ENCODE results near the gene XRCC2. TPM values are rescaled to one million over a fixed set of nuclear protein-coding genes. Genes with fewer than 3 reads are reported as not detected.
"Not testable (repeated sequence)": the region's sequence is repeated elsewhere in the genome, so short reads cannot be mapped to it uniquely, and the experiment has no call there.

XRCC2 gene
- total RNA-seq: 10 to 100 TPM; 20.2 to 20.8 TPM

DNA sequence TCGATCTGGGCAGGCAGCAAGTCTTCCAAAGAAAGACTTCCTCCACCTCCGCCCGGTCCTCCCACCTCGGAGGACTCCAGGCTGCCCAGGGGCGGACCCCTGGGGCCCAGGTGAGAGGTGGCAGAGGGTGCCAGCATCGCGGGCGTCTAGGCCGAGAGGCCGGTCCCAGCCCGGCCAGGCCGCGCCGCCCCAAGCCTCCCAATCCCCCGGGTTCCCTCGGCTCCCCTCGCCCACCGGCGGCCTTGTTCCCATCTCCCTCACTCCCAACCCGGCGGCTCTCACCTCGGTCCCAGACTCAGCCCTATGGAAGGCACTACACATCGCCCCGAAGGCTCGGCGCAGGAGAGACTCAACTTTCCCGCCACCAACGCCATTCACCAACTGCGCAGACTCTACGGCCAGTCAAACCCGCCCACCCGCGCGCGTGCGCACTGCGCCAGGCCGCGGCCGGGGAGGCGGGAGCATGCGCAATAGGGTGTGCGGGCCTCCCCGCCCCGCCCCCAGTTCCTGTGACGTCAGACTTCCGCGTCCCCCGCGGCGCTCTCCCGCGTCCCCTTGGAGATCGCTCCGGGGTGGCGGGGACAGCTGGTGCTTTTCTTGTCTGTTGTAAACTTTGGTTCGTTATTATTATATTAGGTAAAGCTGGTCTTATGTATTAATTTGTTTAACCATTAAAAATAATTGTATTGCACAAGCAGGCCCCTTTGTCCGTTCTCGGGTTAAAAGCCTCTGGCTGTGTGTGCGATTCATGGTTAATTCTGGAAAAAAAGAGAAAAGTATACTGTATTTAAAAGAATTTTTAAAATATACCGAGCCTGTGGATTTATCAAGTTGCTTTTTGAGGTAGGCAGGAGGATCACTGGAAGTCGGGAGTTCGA lies at the start of gene XRCC2:
Gene XRCC2, minus strand, starts transcription at position 383 of the 878 bp plus-strand sequence. Its CDS starts 62 bp downstream, at position 321.
- POLR2A ChIA-PET: interaction anchor here (0.7 kb wide), 1 partner anchor 68 kb away, joined by 3 read pairs; no protein-coding TSS in a partner anchor
- CTCF ChIA-PET: interaction anchor here (0.6 kb wide), 1 partner anchor 171 kb away, joined by 4 read pairs; no protein-coding TSS in a partner anchor

DNA sequence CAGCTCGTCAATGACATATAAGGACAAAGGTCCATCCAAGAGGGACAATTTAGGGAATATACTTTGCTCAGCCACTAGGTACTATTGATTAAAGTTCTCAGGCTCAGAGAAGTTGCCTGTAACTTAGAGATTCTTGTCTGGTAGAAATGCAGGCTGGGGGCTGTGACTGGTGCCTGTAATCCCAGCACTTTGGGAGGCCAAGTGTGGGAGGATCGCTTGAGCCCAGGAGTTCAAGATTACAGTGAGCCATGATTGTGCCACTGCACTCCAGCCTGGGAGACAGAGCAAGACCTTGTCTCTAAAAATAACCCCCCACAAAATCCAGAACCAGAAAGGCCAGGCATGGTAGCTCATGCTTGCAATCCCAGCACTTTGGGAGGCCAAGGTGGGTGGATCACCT lies 47.4 kb upstream of the XRCC2 start:
- POLR2A ChIA-PET: no interaction called here
- CTCF ChIA-PET: interaction anchor here (0.7 kb wide), 1 partner anchor 701 kb away, joined by 3 read pairs; no protein-coding TSS in a partner anchor

DNA sequence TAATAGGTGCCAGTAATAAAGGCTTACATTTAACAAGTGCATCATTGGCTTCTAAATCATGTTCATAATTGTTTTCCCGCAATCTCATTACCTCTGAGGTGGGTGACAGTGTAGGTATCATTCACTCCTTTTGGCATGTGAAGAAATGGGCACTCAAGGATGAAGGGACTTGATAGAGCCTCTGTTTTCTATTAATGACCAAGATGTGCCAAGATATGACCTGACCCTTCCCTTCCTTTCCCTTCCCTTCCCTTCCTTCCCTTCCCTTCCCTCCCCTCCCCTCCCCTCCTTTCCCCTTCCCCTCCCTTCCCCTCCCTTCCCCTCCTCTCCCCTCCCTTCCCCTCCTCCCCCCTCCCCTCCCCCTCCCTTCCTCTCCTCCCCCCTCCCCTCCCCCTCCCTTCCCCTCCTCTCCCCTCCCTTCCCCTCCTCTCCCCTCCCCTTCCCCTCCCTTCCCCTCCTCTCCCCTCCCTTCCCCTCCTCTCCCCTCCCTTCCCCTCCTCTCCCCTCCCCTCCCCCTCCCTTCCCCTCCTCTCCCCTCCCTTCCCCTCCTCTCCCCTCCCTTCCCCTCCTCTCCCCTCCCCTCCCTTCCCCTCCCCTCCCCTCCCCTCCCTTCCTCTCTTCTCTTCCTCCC lies 36.6 kb upstream of the XRCC2 start:
- CTCF ChIA-PET, POLR2A ChIA-PET: not testable (repeated sequence)

DNA sequence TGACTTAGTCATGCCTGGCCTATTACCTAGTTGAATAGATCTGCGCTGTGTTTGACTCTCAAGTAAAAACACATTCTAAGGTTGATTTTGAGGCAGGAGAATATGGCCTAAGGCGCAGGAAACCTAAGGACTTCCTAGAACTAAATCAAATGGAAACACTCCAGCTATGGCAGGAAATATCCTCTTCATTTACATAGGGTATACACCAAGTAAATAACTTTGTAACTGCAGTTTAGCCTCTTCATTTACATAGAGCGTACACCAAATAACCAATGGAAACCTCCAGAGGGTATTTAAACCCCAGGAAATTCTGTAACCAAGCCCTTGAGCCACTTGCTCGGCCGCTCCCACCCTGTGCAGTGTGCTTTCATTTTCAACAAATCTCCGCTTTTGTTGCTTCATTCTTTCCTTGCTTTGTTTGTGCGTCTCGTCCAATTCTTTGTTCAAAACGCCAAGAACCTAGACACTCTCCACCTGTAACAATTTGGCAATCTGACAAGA lies 35.6 kb upstream of the XRCC2 start:
- POLR2A ChIA-PET: no interaction called here
- CTCF ChIA-PET: no interaction called here

DNA sequence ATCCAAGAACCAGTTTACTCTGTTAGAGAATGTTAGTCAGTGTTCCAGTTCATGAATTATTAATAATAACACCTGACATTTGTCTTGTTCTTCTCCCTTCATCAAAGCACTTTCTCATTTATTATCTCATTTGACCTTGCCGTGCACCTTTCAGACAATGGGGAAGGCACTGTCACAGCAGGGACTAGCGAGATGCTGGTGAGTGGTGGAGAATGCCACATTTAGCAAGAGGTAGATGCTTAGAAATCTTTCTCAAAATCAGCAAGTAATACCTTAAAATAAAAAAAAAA lies 34.2 kb upstream of the XRCC2 start:
- POLR2A ChIA-PET: no interaction called here
- CTCF ChIA-PET: no interaction called here

DNA sequence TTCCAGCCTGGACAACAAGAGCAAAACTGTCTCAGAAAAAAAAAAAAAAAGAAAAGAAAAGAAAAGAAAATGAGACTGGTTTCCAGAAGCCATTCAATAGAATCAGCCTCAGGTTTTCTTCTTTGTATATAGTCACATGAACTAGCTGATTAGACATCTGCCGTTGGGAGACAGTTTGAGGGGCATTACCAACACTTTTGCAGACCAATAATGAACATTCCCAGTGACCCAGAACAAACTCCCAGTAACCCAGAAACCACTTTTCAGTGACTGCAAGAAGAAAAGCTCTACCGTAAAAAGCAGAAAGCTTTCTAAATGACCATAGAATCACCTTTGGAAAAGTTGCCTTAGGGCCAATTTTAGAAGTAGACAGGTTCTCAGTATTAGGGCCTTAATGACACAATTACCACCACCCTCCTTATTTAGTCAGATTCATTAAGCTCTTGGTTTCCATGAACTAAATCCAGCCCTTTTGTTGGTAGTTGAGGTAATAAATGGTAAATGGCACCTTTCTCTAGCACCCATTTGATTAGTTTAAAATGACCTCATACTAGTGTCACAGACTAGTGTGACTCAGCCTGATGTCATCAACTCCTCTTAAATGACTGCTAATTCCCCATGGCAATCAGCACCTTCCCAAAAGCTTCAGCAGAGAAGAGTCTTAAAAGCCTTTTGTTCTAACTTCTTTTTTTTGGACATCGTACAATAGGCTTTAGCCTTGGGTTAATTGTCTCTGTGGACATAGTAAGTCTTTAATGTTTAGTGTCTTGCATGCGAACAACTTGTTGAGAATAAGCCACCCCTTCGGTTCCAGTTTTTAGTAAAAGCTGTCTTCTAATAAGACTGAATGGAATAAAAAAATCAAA lies 33.6 kb upstream of the XRCC2 start:
- POLR2A ChIA-PET: no interaction called here
- CTCF ChIA-PET: interaction anchor here (0.7 kb wide), 1 partner anchor 591 kb away, joined by 3 read pairs; no protein-coding TSS in a partner anchor

DNA sequence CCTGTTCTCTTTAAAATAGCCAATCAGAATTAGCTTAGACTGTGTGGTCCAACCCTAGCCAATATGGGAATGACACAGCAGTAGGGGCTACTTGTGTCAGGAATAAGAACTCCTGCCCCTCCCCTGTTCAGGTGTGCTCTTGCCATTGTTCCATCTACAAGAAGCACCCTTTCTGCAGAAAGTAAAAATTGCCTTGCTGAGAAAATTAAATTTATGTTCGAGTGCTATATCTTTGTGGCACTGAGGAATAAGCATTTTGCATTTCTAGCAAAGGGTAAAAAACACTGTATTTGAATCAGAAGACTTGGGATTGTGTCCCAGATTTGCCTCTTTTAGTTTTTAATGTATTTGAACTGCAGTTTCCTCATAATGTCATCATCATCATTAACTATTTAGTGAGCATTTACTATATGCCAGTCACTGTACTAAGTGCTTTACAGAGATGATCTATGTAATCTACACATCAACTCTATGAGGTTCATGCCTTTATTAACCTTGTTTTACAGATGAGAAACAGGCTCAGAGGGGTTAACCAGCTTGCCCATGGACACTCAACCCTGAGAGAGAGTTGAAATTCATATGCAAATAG lies 28.9 kb upstream of the XRCC2 start:
- CTCF ChIA-PET: no interaction called here
- POLR2A ChIA-PET: no interaction called here

DNA sequence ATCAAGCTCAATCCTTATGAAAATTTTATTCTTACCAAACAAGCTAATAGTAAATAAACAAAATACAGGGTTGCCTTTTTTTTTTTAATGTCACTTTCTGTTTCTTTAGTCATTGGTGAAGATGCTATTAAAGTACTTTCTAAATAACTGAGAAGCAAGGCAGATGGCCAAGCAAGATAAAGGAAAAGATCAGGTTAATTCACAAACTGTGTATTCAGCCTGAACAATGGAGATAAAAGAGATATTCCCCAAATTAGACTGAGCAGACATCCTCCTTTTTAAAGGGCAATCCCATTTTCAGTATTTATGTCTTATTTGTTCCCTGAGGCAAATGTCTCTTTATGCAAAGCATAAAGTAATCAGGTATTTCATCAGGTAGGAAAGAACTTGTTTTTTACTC lies 23.1 kb upstream of the XRCC2 start:
- CTCF ChIA-PET: no interaction called here

DNA sequence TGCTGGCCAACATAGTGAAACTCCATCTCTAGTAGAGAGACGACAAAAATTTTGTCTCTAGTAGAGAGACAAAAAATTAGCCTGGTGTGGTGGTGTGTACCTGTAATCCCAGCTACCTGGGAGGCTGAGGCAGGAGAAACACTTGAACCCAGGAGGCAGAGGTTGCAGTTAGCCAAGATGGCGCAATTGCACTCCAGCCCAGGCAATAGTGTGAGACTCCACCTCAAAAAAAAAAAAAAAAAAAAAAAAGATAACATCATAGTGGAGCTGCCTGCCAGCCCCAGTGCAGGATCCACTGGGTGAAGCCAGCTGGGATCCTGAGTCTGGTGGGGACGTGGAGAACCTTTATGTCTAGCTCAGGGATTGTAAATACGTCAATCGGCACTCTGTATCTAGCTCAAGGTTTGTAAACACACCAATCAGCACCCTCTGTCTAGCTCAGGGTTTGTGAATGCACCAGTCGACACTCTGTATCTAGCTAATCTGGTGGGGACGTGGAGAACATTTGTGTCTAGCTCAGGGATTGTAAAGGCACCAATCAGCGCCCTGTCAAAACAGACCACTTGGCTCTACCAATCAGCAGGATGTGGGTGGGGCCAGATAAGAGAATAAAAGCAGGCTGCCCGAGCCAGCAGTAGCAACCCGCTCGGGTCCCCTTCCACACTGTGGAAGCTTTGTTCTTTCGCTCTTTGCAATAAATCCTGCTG lies 21.5 kb upstream of the XRCC2 start:
- POLR2A ChIA-PET: not testable (repeated sequence)
- CTCF ChIA-PET: interaction anchor here (0.6 kb wide), 1 partner anchor 175 kb away, joined by 4 read pairs; no protein-coding TSS in a partner anchor

More for the DNA sequence above, 23.1 kb upstream of the XRCC2 start:
- POLR2A ChIA-PET: no interaction called here

DNA sequence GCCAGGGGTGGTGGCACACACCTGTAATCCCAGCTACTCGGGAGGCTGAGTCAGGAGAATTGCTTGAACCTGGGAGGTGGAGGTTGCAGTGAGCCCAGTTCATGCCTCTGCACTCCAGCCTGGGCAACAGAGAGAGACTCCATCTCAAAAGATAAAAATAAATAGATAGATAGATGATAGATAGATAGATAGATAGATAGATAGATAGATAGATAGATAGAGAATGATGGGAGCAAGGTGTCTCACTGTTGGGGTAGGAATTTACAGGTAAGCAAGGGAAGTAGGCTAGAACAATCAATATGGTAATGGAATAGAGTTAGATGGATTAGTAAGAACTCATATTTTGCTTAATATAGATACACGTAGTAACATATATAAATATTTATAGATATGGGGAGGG lies 16.3 kb upstream of the XRCC2 start:
- CTCF ChIA-PET, POLR2A ChIA-PET: not testable (repeated sequence)

DNA sequence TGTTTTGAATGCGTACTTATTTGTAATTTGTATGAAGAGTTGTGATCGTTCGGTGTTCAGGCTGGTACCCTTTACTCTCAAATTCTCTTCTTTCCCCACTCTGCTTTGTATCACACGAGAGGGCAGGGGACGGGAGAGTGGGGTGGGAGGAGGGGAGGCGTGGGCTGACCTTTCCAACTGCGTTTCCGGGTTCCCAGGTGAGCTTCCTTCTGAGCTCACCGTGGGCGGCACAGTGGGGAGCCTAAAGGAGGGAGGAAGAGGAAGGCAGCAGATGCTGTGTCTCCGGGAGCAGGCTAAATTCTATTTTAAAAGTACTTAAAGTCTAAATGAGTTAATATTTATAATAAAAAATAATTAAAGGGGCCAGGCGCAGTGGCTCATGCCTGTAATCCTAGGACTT lies 7.4 kb upstream of the XRCC2 start:
- POLR2A ChIA-PET: no interaction called here
- CTCF ChIA-PET: no interaction called here

DNA sequence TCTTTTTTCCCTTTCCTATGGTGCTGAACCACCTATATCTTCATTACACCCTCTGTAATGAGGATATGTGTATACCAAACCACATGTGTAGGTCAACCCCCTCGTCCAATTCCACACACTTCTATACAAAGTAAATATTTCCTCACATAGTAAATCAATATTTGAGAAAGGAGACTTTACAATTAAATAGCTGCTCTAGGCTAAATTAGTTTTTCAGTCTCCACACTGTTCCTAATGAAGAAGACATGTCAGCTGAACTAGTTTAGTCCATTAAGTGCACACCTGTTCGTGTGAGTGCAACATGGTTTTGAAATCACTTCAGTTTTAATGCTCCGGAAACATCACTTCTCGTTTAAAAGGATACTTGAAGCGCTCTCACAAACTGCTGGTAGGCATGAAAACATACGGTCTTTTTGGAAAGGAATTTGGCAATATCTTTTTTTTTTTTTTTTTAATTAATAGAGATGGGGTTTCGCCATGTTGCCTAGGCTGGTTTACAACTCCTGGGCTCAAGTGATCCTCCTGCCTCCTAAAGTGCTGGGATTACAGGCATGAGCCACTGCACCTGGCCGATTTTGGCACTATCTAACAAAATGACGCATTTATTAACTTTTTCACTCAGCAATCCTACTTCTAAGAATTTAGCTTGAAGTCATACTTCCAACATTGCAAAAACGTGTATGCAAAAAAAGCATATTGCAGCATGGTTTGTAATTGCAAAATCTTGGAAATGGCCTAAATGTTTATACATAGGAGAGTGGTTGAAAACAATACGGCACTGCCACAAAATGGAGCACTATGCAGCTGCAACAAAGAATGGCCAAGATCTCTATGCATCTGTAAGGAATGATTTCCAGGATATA lies 2.1 kb upstream of the XRCC2 start:
- ChIA-PET CTCF (no interaction called here), POLR2A (no interaction called here)

DNA sequence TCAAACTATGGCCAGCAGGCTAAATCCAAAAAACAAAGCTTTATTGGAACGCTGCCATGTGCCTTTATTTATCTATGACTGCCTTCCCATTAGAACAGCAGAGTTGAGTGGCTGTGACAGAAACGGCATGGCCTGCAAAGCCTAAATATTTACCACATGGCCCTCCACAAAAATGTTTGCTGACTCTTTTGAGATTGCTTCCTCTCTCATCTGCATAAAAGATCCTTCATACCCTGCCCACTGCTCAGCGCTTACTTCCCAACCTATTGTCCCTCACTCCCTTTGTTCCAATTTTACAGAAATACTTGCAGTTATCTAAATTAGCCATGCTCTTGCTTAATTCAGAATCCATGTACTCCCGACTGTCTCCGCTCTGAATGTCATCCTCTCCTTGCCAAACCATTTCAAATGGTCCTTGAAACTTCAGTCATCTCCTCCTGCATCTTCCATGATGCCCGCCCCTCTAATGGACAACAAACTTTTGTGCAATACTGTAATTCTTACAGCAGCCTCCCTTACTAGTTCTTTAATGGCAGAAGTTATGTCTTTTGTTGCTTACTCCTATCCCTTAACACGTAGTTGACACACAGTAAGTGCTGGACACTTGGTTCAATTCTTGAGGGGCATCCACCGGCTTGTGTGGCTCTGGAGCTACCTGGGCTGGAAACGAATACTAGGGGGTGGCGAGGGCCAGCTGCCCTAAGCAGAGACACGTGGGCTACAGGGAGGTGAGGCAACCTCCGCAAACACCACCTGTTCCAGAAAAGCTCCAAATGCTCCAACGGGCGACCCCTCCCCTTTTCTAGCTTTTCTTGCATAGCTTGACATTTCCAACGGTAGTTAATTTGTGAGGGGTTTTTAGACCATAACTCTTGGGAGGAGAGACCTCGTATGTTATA lies 832 bp downstream of the XRCC2 start:
- ChIA-PET POLR2A (interaction anchor here (0.7 kb wide), 1 partner anchor 29 kb away, joined by 3 read pairs; no protein-coding TSS in a partner anchor), CTCF (interaction anchor here (0.6 kb wide), 2 partner anchors 51 to 170 kb away, joined by 4 to 5 read pairs; no protein-coding TSS in a partner anchor)

DNA sequence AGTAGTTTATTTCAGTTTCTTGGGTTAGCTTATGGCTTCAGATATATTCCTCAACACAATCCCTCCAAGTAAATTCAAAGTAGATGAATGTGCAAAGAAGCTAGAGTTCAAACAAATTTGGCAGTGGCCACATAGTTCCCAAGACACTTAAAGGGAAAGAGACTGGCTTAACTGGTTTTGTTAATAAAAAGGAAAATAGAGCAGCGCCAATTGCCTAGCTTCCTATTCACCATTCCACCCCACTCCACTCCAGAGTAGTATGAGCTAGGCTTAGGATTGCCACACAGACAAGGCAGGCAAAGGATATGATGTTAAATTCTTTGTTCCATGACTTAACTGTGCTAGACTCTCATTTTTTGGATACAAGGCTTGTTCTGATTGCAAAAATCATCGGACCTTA lies 2.0 kb downstream of the XRCC2 start:
- ChIA-PET POLR2A (interaction anchor here (0.7 kb wide), 1 partner anchor 28 kb away, joined by 3 read pairs; no protein-coding TSS in a partner anchor), CTCF (no interaction called here)

DNA sequence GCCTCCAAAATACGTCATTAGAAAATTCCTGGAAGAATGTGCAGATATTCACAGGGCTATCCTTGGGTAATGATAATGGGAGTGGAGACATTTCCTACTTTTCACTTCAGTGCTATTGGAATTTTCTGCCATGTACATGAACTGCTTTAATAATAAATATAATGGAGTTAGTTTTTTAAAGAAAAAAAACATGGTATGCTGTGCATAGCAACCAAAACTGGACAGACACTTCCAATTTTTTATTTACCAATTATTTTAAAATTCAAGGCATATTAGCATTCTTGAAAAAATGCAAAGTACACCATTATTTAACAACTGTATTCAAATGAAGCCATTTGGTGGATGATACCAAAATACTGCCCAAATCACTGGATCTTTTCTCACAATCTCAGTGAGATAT lies 3.3 kb downstream of the XRCC2 start:
- POLR2A ChIA-PET: no interaction called here

DNA sequence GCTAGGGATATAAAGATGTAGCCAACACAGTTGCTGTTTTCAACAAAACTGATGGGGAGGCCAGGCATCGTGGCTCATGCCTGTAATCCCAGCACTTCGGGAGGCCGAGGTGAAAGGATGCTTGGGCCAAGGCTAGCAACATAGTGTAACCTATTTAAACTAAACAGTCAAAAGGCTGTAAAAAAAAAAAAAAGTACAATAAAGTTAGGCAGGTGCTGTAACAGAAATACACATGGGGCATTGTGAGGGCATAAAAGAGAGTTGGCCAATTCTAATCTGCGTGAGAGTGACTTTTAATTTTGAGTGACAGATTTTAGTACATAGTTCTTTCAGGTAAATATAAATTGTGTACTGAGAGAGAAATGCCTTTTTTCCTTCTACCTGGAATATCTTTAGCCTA lies 6.2 kb downstream of the XRCC2 start:
- POLR2A ChIA-PET: no interaction called here
- CTCF ChIA-PET: no interaction called here

More for the DNA sequence above, 3.3 kb downstream of the XRCC2 start:
- CTCF ChIA-PET: no interaction called here

DNA sequence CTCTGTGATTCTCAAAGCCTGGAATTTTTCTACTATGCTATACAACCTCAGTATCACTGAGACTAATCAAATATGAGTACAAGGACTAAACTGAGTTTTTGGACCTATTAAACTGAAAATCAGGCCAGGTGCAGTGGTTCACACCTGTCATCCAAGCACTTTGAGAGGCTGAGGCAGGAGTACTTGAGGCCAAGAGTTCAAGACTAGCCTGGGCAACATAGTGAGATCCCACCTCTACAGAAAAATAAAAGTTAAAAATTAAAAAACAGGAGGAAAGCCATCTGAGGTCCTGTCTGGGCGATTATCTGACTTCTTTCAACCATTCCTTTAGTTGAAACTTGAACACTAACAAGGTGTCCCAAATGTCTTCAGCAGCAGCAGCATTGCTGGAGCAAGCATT lies 7.0 kb downstream of the XRCC2 start:
- POLR2A ChIA-PET: no interaction called here
- CTCF ChIA-PET: no interaction called here

Data from activated CD8-positive, alpha-beta memory T cell treated with anti-CD3 and anti-CD28 coated beads for 36 hours (primary cell).